Measurements from ENCODE around the gene MAZ.

- TF ChIP-seq POLR2AphosphoS5 (IDR thresholded peaks at IDR 0.05; ENCODE audit: low read depth, low read length), result no peak
- no peak for TF ChIP-seq POLR2A (IDR thresholded peaks at IDR 0.05; ENCODE audit: low read depth, low read length)
Measured at GRCh38 chr16:29835926-29836325, 29.6 kb downstream of the MAZ start.

All from GM12892 (cell line).